ENCODE measurements around the gene CYP8B1.
"Not testable (repeated sequence)": the region's sequence is repeated elsewhere in the genome, so short reads cannot be mapped to it uniquely, and the experiment has no call there.

Gene CYP8B1

DNA sequence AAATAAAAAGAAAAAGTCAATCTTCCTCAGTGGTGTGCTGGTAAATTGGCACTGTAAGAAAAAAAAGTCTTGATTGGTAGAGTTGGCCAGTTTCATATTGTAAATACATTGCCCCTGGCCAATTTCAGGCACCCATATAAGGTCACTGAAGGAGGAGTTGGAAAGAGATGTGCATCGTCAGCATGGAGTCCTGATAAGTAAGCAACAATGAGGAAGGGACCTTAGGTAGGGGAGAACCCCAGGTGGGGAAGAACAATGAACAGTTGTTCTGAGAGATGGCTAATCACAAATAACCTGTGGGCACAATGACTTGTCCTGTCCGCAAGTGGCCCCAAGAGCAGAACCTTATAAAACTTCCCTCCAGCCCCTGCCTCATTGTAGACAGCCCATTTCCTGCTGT, 8.6 kb upstream of the CYP8B1 start:
- Histone ChIP-seq H3K36me3 (ENCODE audit: control insufficient read depth, insufficient read depth, low read length) (no peaks in the 10 kb centered on the region), H3K27ac (ENCODE audit: low read depth, low read length, severe bottlenecking) (no peak overlapping the region), H3K9me3 (ENCODE audit: control insufficient read depth, low read length) (no peaks in the 10 kb centered on the region), H3K4me3 (ENCODE audit: extremely low read depth, insufficient read depth, low read length, poor library complexity, severe bottlenecking) (no peak overlapping the region), H3K4me1 (ENCODE audit: control insufficient read depth, insufficient read depth, low read length, poor library complexity, severe bottlenecking) (no peaks in the 10 kb centered on the region)
- WGBS, 2 experiments (ENCODE audit: insufficient coverage in 2 of 2) = 100% methylated on average over 1 of the region's 2 CpGs

DNA sequence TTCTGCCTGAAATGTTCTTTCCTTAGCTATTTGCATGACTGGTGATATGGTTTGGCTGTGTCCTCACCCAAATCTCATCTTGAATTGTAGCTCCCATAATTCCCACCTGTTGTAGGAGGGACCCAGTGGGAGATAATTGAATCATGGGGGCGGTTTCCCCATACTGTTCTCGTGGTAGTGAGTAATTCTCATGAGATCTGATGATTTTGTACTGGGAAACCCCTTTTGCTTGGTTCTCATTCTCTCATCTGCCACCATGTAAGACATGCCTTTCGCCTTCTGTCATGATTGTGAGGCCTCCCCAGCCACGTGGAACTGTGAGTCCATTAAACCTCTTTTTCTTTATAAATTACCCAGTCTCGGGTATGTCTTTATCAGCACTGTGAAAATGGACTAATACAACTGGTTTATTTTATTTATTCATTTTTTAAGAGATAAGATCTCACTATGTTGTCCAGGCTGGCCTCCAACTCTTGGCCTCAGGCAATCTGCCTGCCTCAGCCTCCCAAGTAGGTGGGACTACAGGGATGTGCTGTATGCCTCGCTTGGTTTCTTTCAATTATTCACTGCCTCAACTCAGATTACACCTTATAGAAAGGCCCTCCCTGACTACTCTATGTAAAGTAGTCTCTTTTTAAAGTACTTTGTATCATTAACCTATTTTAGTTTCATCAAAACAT, 7.7 kb upstream of the CYP8B1 start:
- not testable (repeated sequence) for H3K4me1 ChIP-seq (ENCODE audit: control insufficient read depth, insufficient read depth, low read length, poor library complexity, severe bottlenecking); H3K36me3 ChIP-seq (ENCODE audit: control insufficient read depth, insufficient read depth, low read length); H3K4me3 ChIP-seq (ENCODE audit: extremely low read depth, insufficient read depth, low read length, poor library complexity, severe bottlenecking); H3K27ac ChIP-seq (ENCODE audit: low read depth, low read length, severe bottlenecking); H3K9me3 ChIP-seq (ENCODE audit: control insufficient read depth, low read length)
- WGBS, 2 experiments (ENCODE audit: insufficient coverage in 2 of 2) = 83 to 87% methylated on average over 2 to 4 of the region's 6 CpGs

DNA sequence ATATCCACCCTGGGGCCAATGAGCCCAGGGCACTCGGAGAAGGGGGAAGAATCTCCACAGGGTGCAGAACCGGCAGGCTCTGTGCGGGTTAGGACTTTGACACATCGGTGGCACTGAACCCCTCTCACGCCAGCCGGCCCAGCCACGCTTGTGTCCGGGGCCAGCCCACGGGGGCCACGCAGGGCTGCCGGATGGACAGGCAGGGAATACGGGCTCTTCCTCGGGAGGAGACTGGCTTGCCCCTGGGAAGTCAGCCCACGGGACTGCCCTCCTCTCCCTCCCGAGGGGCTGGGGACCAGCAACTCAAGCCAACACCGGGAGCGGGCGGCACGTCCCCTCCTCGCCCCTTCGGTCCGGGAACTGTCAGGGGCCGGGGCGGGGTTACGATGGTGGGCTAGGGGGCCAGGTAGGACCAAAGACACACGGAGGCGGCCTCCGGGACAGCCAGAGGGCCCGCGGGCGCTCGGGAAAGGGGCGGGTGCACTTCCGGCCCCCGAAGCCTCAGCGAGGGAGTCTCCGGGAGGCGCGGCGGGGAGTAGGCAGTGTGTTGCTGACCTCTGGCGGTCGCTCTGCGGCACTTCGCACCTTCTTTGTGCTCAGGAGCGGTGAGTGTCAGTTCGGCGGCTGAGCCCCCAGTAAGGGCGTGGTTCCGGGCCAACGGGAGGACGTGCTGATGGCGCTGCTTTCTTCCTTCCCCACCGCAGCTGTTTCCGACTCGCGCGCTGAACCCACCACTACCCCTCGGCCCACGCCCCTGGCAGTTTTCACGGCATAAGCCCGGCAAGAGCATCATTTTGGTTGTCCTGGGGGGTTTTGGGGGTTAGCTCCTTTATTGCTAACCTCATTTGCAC, 5.1 kb upstream of the CYP8B1 start:
- no peak overlapping the region for H3K27ac ChIP-seq (ENCODE audit: low read depth, low read length, severe bottlenecking)
- no peaks in the 10 kb centered on the region for H3K36me3 ChIP-seq (ENCODE audit: control insufficient read depth, insufficient read depth, low read length)
- peak overlapping the region; percentile 39 for H3K4me3 ChIP-seq (ENCODE audit: extremely low read depth, insufficient read depth, low read length, poor library complexity, severe bottlenecking)
- no peaks in the 10 kb centered on the region for H3K4me1 ChIP-seq (ENCODE audit: control insufficient read depth, insufficient read depth, low read length, poor library complexity, severe bottlenecking)
- WGBS, 2 experiments (ENCODE audit: insufficient coverage in 2 of 2) = 15 to 29% methylated on average over 28 to 48 of the region's 61 CpGs
- H3K9me3 ChIP-seq (ENCODE audit: control insufficient read depth, low read length) = no peaks in the 10 kb centered on the region

DNA sequence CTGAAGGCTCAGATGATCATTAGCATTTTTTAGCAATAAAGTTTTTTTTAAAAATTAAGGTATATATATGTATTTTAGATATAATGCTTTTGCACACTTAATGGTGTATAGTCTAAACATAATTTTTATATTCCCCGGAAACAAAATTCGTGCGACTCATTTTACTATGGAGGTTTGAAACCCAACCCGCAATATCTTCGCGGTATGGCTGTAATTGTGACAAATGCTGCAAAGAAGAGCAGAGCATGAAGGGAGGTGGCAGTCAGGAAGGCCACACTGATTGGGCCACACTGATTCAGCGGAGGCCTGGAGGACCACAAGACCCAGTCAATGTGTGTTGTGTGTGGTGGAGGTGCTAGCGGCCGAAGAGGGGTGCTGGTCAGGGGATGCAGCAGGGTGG, 4.5 kb upstream of the CYP8B1 start:
- Histone ChIP-seq H3K9me3 (ENCODE audit: control insufficient read depth, low read length) (no peaks in the 10 kb centered on the region), H3K4me1 (ENCODE audit: control insufficient read depth, insufficient read depth, low read length, poor library complexity, severe bottlenecking) (no peaks in the 10 kb centered on the region), H3K27ac (ENCODE audit: low read depth, low read length, severe bottlenecking) (no peak overlapping the region), H3K36me3 (ENCODE audit: control insufficient read depth, insufficient read depth, low read length) (no peaks in the 10 kb centered on the region), H3K4me3 (ENCODE audit: extremely low read depth, insufficient read depth, low read length, poor library complexity, severe bottlenecking) (peak overlapping the region; percentile 39)
- WGBS, 2 experiments (ENCODE audit: insufficient coverage in 2 of 2) = 97% methylated on average over 5 to 9 of the region's 9 CpGs

DNA sequence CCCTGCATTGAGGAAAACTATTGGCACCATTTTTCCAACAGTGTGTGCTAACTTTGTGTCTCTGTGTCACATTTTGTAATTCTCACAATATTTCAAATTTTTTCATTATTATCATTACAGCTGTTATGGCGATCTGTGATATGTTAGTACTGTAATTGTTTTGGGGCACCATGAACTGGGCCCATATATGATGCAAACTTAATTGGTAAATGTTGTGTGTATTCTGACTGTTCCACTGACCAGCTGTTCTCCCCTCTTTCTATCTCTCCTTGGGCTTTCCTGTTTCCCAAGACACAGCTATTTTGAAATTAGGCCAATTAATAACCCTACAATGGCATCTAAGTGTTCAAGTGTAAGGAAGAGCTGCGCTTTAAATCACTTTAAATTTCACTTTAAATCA, 2.2 kb upstream of the CYP8B1 start:
- H3K9me3 ChIP-seq (ENCODE audit: control insufficient read depth, low read length) = no peaks in the 10 kb centered on the region
- WGBS, 2 experiments (ENCODE audit: insufficient coverage in 2 of 2) = no CpG with 5 or more reads among the region's 2 CpGs
- H3K4me3 ChIP-seq (ENCODE audit: extremely low read depth, insufficient read depth, low read length, poor library complexity, severe bottlenecking) = no peak overlapping the region

DNA sequence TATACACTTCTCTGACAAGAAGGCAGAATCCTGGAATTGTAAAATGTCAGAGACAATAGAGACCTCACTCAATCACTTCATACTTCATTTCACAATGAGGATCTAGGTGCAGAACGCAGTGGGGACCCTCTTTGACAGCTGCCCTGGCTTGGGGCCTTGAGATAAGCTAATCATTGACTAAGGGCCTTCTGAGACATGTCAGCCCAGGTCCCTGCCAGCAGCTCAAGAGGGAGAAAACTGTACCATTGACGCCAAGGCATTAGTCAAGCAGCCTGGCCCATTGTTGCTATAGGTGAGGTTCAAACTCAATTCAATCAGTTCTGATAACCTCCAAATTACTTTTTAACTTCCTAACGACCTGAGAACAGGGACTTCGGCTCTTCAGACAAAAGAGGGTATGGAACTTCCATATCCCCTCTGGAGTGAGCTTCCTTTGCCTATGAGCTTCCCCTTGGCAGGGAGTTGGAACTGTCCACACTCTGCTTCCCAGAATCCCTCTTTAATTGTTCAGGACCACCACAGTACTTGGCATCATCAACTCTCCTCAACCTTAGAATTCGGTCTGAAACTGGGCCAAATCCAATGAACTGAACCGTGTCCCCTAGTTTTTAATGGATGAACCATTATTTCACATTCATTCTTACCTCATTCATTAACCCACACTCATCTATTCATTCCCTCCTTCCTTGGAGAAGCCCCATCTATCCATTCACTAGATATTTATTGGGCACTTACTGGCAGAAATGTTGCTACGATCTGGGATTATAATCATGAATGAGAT, 1.5 kb upstream of the CYP8B1 start:
- Histone ChIP-seq H3K4me1 (ENCODE audit: control insufficient read depth, insufficient read depth, low read length, poor library complexity, severe bottlenecking) (no peaks in the 10 kb centered on the region), H3K27ac (ENCODE audit: low read depth, low read length, severe bottlenecking) (no peak overlapping the region), H3K9me3 (ENCODE audit: control insufficient read depth, low read length) (no peaks in the 10 kb centered on the region), H3K36me3 (ENCODE audit: control insufficient read depth, insufficient read depth, low read length) (no peaks in the 10 kb centered on the region), H3K4me3 (ENCODE audit: extremely low read depth, insufficient read depth, low read length, poor library complexity, severe bottlenecking) (no peak overlapping the region)
- WGBS, 2 experiments (ENCODE audit: insufficient coverage in 2 of 2) = 82 to 88% methylated on average over 6 of the region's 7 CpGs

More for the DNA sequence above, 2.2 kb upstream of the CYP8B1 start:
- no peak overlapping the region for H3K27ac ChIP-seq (ENCODE audit: low read depth, low read length, severe bottlenecking)
- no peaks in the 10 kb centered on the region for H3K4me1 ChIP-seq (ENCODE audit: control insufficient read depth, insufficient read depth, low read length, poor library complexity, severe bottlenecking)
- H3K36me3 ChIP-seq (ENCODE audit: control insufficient read depth, insufficient read depth, low read length) = no peaks in the 10 kb centered on the region

DNA sequence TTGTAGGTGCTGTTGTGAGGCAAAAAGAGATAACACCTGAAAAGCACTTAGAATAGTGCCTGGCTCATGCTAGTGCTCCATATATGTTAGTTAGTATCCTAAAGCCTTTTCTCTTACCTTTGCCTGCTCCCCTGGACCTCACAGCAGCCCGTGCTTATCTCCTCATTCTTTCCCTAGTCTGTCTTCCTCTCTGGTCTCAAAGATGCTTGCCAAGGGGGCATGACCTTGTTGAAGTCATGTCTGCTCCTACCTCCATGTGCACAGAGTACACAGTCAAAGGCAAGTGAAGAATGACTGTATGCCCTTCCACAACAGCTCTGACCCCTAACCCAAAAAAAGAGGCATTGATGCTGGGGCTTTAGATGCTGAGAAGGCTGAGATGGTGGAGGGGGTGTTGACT, 722 bp upstream of the CYP8B1 start:
- Histone ChIP-seq H3K4me3 (ENCODE audit: extremely low read depth, insufficient read depth, low read length, poor library complexity, severe bottlenecking) (no peak overlapping the region), H3K9me3 (ENCODE audit: control insufficient read depth, low read length) (no peaks in the 10 kb centered on the region), H3K27ac (ENCODE audit: low read depth, low read length, severe bottlenecking) (no peak overlapping the region), H3K36me3 (ENCODE audit: control insufficient read depth, insufficient read depth, low read length) (no peaks in the 10 kb centered on the region), H3K4me1 (ENCODE audit: control insufficient read depth, insufficient read depth, low read length, poor library complexity, severe bottlenecking) (no peaks in the 10 kb centered on the region)
- WGBS, 2 experiments (ENCODE audit: insufficient coverage in 2 of 2) = 86% methylated on average over 1 of the region's 1 CpG; no CpG with 5 or more reads in 1 of the 2 experiments

DNA sequence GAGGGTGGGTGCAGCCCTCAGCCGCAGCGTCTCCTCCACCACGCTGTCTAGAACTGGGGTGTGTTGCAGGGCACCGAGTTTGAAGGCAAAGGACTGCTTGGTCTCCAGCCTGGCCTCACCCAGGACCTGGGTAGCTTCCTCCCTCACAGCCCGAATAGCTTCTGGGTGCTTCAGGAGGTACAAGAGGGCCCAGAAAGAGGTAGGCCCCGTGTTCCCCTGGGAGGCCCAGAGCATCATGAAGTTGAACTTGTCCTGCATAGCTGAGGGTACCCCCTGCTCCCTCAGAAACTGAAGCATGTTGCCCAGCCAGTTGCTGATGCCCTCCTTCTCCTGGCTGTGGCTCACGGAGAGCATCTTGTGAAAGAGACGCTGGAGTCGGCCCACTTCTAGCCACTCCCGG, 930 bp downstream of the CYP8B1 start:
- Histone ChIP-seq H3K36me3 (ENCODE audit: control insufficient read depth, insufficient read depth, low read length) (no peaks in the 10 kb centered on the region), H3K27ac (ENCODE audit: low read depth, low read length, severe bottlenecking) (no peak overlapping the region), H3K4me1 (ENCODE audit: control insufficient read depth, insufficient read depth, low read length, poor library complexity, severe bottlenecking) (no peaks in the 10 kb centered on the region), H3K9me3 (ENCODE audit: control insufficient read depth, low read length) (no peaks in the 10 kb centered on the region), H3K4me3 (ENCODE audit: extremely low read depth, insufficient read depth, low read length, poor library complexity, severe bottlenecking) (no peak overlapping the region)
- 83 to 84% methylated on average over 7 to 9 of the region's 10 CpGs for whole genome bisulfite sequencing, 2 experiments (ENCODE audit: insufficient coverage in 2 of 2)

DNA sequence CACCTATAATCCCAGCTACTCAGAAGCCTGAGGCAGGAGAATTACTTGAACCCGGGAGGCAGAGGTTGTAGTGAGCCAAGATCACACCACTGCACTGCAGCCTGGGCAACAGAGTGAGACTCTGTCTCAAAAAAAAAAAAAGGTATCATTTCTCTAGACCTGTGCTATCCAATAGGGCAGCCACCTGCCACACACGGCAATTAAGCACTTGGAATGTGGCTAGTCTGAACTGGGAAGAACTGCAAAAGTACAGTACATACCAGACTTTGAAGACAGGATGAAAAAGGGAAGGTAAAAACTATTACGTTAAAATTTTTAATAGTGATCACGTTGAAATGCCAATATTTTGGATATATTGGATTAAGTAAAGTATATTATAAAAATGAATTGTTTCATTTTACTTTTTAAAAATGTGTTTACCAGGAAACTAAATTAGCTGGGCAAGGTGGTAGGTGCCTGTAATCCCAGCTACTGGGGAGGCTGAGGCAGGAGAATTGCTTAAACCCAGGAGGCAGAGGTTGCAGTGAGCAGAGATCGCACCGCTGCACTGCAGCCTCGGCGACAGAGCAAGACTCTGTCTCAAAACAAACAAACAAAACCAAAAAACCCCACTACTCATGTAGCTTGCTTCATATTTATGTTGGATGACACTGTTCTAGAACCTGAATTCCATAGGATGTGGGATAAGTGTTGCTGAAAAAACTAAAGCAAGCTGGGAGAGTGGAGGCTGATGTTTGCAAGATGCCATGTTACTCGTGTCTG, 2.3 kb downstream of the CYP8B1 start:
- H3K27ac ChIP-seq (ENCODE audit: low read depth, low read length, severe bottlenecking) = no peak overlapping the region

DNA sequence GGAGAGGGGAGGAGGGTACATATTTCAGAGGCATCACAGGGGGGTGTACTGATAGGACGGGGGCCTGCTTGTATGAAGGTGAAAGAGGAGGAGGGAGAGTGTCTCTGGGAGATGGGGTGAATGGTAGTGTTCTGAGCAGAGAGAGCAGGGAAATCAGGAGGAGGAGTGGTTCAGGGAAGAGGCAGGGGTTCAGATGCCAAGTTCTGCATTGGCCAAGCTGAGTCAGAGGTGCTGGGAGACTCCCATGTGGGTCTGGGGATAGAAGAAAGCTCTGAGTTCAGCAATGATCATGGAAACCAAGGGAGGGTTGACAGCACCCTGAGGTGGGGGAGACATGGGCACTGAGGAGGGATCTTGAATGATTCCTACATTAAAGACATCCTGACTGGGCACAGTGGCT, 3.0 kb downstream of the CYP8B1 start:
- H3K4me3 ChIP-seq (ENCODE audit: extremely low read depth, insufficient read depth, low read length, poor library complexity, severe bottlenecking) = no peak overlapping the region
- no peak overlapping the region for H3K27ac ChIP-seq (ENCODE audit: low read depth, low read length, severe bottlenecking)
- 76 to 100% methylated on average over 1 of the region's 1 CpG for WGBS, 2 experiments (ENCODE audit: insufficient coverage in 2 of 2)
- no peaks in the 10 kb centered on the region for H3K9me3 ChIP-seq (ENCODE audit: control insufficient read depth, low read length)
- H3K4me1 ChIP-seq (ENCODE audit: control insufficient read depth, insufficient read depth, low read length, poor library complexity, severe bottlenecking) = no peaks in the 10 kb centered on the region
- no peaks in the 10 kb centered on the region for H3K36me3 ChIP-seq (ENCODE audit: control insufficient read depth, insufficient read depth, low read length)

More for the DNA sequence above, 2.3 kb downstream of the CYP8B1 start:
- H3K4me1 ChIP-seq (ENCODE audit: control insufficient read depth, insufficient read depth, low read length, poor library complexity, severe bottlenecking) = no peaks in the 10 kb centered on the region
- 86 to 94% methylated on average over 2 of the region's 9 CpGs for WGBS, 2 experiments (ENCODE audit: insufficient coverage in 2 of 2)
- no peak overlapping the region for H3K4me3 ChIP-seq (ENCODE audit: extremely low read depth, insufficient read depth, low read length, poor library complexity, severe bottlenecking)
- no peaks in the 10 kb centered on the region for H3K9me3 ChIP-seq (ENCODE audit: control insufficient read depth, low read length)
- no peaks in the 10 kb centered on the region for H3K36me3 ChIP-seq (ENCODE audit: control insufficient read depth, insufficient read depth, low read length)
